SK-N-MC (cell line): ENCODE data around the gene KCNMA1.

Experiments
- EZH2 ChIP-seq: fragments of 200-600 bp; sonication (generic); IDR thresholded peaks from one replicate; pipeline ENCODE4 v1.6.1; 2017; ENCODE audit warnings: antibody characterized with exemption
- FOXP2 ChIP-seq: optimal IDR thresholded peaks from 2 replicates; pipeline ENCODE3; 2011; ENCODE audit warnings: mild to moderate bottlenecking, moderate library complexity; ENCODE audit not compliant: insufficient read depth; ENCODE audit errors: extremely low read length, control extremely low read depth
- POLR2AphosphoS5 ChIP-seq: IDR thresholded peaks from 2 replicates; pipeline ENCODE4 v1.6.1; 2012; ENCODE audit warnings: mild to moderate bottlenecking, low read depth, low read length, borderline replicate concordance

DNA sequence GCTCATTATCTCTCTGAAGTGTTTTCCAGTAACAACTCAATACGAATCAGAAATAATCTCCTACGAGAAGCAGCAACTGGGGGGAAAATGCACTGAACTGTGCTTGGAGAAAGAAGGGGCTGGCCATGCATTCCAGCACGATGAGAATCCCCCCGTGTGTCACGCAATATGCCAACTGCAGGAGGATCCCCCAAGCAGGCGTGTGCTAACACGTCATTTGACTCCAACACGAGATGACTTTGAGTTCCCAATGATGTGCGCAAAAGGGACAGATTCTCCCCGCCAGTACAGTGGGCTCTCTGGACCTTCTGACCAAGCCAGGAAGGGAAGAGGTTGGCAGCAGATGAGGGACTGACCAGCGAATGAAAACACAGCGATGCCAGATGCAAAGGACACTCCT is 105.5 kb downstream of the KCNMA1 start:
- no peak for TF ChIP-seq POLR2AphosphoS5
- TF ChIP-seq EZH2 = no peak
- TF ChIP-seq FOXP2 = no peak
